ENCODE measurements around the gene ZNF879.

DNA sequence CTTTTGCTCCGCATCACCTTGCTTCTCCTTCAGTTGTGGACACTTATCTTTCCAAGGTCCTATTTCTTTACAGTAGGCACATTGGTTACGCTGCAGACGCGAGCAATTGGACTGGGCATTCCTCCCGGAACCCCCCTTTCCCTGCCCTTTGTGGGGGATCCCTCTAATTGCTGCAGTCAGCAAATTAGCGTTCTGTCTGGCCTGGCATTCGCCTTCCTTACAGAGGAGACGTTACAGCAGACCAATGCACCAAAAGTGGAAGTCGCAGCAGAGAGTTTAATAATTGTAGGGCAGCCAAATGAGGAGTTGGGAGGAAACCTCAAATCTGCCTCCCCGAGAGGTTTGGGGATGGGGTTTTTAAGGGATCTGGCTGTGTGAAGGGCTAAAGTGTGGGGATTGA lies 31.3 kb downstream of the ZNF879 start:
- no peak for TF ChIP-seq ZBTB8A (tag by site-specific recombination; IDR thresholded peaks at IDR 0.05)
- TF ChIP-seq, protein P1, sequence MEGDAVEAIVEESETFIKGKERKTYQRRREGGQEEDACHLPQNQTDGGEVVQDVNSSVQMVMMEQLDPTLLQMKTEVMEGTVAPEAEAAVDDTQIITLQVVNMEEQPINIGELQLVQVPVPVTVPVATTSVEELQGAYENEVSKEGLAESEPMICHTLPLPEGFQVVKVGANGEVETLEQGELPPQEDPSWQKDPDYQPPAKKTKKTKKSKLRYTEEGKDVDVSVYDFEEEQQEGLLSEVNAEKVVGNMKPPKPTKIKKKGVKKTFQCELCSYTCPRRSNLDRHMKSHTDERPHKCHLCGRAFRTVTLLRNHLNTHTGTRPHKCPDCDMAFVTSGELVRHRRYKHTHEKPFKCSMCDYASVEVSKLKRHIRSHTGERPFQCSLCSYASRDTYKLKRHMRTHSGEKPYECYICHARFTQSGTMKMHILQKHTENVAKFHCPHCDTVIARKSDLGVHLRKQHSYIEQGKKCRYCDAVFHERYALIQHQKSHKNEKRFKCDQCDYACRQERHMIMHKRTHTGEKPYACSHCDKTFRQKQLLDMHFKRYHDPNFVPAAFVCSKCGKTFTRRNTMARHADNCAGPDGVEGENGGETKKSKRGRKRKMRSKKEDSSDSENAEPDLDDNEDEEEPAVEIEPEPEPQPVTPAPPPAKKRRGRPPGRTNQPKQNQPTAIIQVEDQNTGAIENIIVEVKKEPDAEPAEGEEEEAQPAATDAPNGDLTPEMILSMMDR (tag by site-specific recombination; IDR thresholded peaks at IDR 0.05): no peak
- TF ChIP-seq TRIM28 (IDR thresholded peaks at IDR 0.05; ENCODE audit: borderline replicate concordance, low read length): no peak

Data from HEK293 (cell line).